ENCODE results near the gene CDC42BPA. TPM values are rescaled to one million over a fixed set of nuclear protein-coding genes. Genes with fewer than 3 reads are reported as not detected.
"Not testable (repeated sequence)": the region's sequence is repeated elsewhere in the genome, so short reads cannot be mapped to it uniquely, and the experiment has no call there.

CDC42BPA gene
- polyA plus RNA-seq, 3 donors = 0.20 to 0.45 (median 0.39) TPM

DNA sequence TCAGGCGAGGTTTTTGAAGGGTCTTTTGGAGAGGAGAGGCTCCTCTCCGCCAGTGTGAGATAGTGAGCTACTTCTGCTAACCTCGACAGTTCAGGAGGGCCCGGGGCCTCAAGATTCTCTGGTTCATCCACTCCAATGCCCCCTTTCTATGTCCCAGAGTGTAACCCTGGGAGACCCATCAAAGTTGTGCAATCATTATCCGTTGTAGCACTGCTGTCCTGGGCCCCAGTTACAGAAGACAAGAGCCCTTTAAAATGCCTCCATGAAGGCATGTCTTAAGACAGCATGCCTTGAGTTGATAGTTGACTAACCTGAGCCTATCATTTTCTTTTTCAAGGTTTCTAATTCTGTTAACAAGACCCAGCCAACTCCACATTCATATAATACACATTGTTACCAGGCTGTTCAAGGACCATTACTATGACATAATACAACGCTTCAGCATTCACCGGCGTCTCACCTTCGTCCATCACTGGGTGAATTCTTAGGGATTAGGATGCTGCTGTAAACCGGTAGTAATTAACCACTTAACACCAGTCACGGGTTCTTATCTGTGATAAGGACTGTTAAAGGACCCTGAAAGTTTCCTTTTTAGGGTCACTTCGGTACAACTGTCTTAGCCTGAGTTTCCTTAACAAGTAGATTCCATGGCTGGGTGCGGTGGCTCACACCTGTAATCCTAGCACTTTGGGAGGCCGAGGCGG lies 37.4 kb upstream of the CDC42BPA start:
- no peaks in the 10 kb centered on the region for H3K36me3 ChIP-seq (replicated peaks in 1 of 2; ENCODE audit: control insufficient read depth in 1 of 2, insufficient read depth in 2 of 2, low read length in 2 of 2)
- WGBS (ENCODE audit: insufficient coverage) = 96% methylated on average over 8 of the region's 15 CpGs
- H3K27ac ChIP-seq (ENCODE audit: low read depth in 1 of 2, low read length in 2 of 2) = no peak overlapping the region
- Mint-ChIP-seq H3K27ac (no peak overlapping the region), H3K27me3 (ENCODE audit: low read depth in 3 of 3) (peaks cover 0 to 1% (median 0%) of the 10 kb centered on the region in 3 donors), H3K4me1 (no peaks in the 10 kb centered on the region), H3K36me3 (no peaks in the 10 kb centered on the region), H3K9me3 (peaks cover 0 to 2% (median 0%) of the 10 kb centered on the region in 7 donors), H3K4me3 (no peak overlapping the region)
- intact Hi-C loops (cut with micrococcal nuclease) = no loop called here
- no peaks in the 10 kb centered on the region for H3K79me2 ChIP-seq (ENCODE audit: insufficient read depth, low read length)
- no peak overlapping the region for H3K9ac ChIP-seq (ENCODE audit: insufficient read depth, low read length, poor library complexity, severe bottlenecking)
- H3K9me3 ChIP-seq (replicated peaks in 1 of 2; ENCODE audit: control insufficient read depth in 1 of 2, insufficient read depth in 1 of 2, low read length in 2 of 2) = no peaks in the 10 kb centered on the region
- H3K27me3 ChIP-seq (ENCODE audit: control insufficient read depth in 2 of 2, insufficient read depth in 2 of 2, low read length in 2 of 2) = no peaks in the 10 kb centered on the region
- H3K4me3 ChIP-seq (replicated peaks in 1 of 3; ENCODE audit: low read depth in 2 of 3, low read length in 3 of 3) = no peak overlapping the region
- no peaks in the 10 kb centered on the region for H4K20me1 ChIP-seq (ENCODE audit: insufficient read depth, low read length)
- H3K4me1 ChIP-seq (ENCODE audit: control insufficient read depth in 1 of 2, insufficient read depth in 2 of 2, low read length in 2 of 2) = no peaks in the 10 kb centered on the region
- DNase-seq = no peak
- H2AFZ ChIP-seq (ENCODE audit: insufficient read depth, low read depth, low read length, poor library complexity, severe bottlenecking) = no peak overlapping the region
- TF ChIP-seq, protein P1, sequence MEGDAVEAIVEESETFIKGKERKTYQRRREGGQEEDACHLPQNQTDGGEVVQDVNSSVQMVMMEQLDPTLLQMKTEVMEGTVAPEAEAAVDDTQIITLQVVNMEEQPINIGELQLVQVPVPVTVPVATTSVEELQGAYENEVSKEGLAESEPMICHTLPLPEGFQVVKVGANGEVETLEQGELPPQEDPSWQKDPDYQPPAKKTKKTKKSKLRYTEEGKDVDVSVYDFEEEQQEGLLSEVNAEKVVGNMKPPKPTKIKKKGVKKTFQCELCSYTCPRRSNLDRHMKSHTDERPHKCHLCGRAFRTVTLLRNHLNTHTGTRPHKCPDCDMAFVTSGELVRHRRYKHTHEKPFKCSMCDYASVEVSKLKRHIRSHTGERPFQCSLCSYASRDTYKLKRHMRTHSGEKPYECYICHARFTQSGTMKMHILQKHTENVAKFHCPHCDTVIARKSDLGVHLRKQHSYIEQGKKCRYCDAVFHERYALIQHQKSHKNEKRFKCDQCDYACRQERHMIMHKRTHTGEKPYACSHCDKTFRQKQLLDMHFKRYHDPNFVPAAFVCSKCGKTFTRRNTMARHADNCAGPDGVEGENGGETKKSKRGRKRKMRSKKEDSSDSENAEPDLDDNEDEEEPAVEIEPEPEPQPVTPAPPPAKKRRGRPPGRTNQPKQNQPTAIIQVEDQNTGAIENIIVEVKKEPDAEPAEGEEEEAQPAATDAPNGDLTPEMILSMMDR (IDR thresholded peaks at IDR 0.05) = no peak
- no peak overlapping the region for H3K4me2 ChIP-seq (replicated peaks; ENCODE audit: extremely low read depth, low read length, poor library complexity, severe bottlenecking)

- intact Hi-C loops (cut with micrococcal nuclease) = no loop called here
- H3K9me3 Mint-ChIP-seq = peaks cover 0 to 5% (median 0%) of the 10 kb centered on the region in 7 donors
- H3K4me3 Mint-ChIP-seq = peak overlapping the region in 1 of 2 donors; percentile 13
- H3K27ac ChIP-seq (ENCODE audit: low read depth in 1 of 2, low read length in 2 of 2) = no peak overlapping the region
- 80% methylated on average over 1 of the region's 4 CpGs for WGBS (ENCODE audit: insufficient coverage)
- no peak for DNase-seq
- no peaks in the 10 kb centered on the region for H3K4me1 ChIP-seq (ENCODE audit: control insufficient read depth in 1 of 2, insufficient read depth in 2 of 2, low read length in 2 of 2)
- H3K9ac ChIP-seq (ENCODE audit: insufficient read depth, low read length, poor library complexity, severe bottlenecking) = no peak overlapping the region
- no peaks in the 10 kb centered on the region for H3K4me1 Mint-ChIP-seq
- H3K27me3 Mint-ChIP-seq (ENCODE audit: low read depth in 3 of 3) = peaks cover 0 to 1% (median 0%) of the 10 kb centered on the region in 3 donors
- no peak overlapping the region for H3K4me2 ChIP-seq (replicated peaks; ENCODE audit: extremely low read depth, low read length, poor library complexity, severe bottlenecking)
- H3K4me3 ChIP-seq (replicated peaks in 1 of 3; ENCODE audit: low read depth in 2 of 3, low read length in 3 of 3) = no peak overlapping the region
- no peaks in the 10 kb centered on the region for H3K9me3 ChIP-seq (replicated peaks in 1 of 2; ENCODE audit: control insufficient read depth in 1 of 2, insufficient read depth in 1 of 2, low read length in 2 of 2)
- H3K27ac Mint-ChIP-seq = no peak overlapping the region
- H3K36me3 Mint-ChIP-seq = no peaks in the 10 kb centered on the region
- no peaks in the 10 kb centered on the region for H3K79me2 ChIP-seq (ENCODE audit: insufficient read depth, low read length)
- TF ChIP-seq, protein P1 (IDR thresholded peaks at IDR 0.05) = no peak
- no peaks in the 10 kb centered on the region for H3K27me3 ChIP-seq (ENCODE audit: control insufficient read depth in 2 of 2, insufficient read depth in 2 of 2, low read length in 2 of 2)
- H4K20me1 ChIP-seq (ENCODE audit: insufficient read depth, low read length) = no peaks in the 10 kb centered on the region
- H2AFZ ChIP-seq (ENCODE audit: insufficient read depth, low read depth, low read length, poor library complexity, severe bottlenecking) = no peak overlapping the region
- H3K36me3 ChIP-seq (replicated peaks in 1 of 2; ENCODE audit: control insufficient read depth in 1 of 2, insufficient read depth in 2 of 2, low read length in 2 of 2) = no peaks in the 10 kb centered on the region
Measured at GRCh38 chr1:227353186-227353585, 34.9 kb upstream of the CDC42BPA start.

DNA sequence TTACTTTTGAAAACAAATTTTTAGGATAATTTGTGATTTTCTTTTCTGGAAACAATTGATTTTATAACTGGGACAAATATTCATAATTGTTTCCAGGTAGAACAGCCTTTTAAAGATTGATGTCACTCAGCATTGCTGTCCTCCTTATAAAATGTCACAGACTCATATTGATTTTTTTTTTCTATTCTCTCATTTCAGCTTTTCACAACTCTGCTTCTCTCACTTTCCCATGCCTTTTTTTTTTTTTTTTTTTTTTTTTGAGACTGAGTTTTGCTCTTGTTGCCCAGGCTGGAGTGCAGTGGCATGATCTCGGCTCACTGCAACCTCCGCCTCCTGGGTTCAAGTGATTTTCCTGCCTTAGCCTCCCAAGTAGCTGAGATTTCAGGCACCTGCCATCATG lies 33.9 kb upstream of the CDC42BPA start:
- H3K4me2 ChIP-seq (replicated peaks; ENCODE audit: extremely low read depth, low read length, poor library complexity, severe bottlenecking); H3K27ac ChIP-seq (ENCODE audit: low read depth in 1 of 2, low read length in 2 of 2); H3K9me3 Mint-ChIP-seq; H3K4me1 ChIP-seq (ENCODE audit: control insufficient read depth in 1 of 2, insufficient read depth in 2 of 2, low read length in 2 of 2); H3K4me3 Mint-ChIP-seq; H3K79me2 ChIP-seq (ENCODE audit: insufficient read depth, low read length); H3K9me3 ChIP-seq (replicated peaks in 1 of 2; ENCODE audit: control insufficient read depth in 1 of 2, insufficient read depth in 1 of 2, low read length in 2 of 2); H3K27me3 Mint-ChIP-seq (ENCODE audit: low read depth in 3 of 3); H3K27ac Mint-ChIP-seq; H3K9ac ChIP-seq (ENCODE audit: insufficient read depth, low read length, poor library complexity, severe bottlenecking); H3K4me3 ChIP-seq (replicated peaks in 1 of 3; ENCODE audit: low read depth in 2 of 3, low read length in 3 of 3); H4K20me1 ChIP-seq (ENCODE audit: insufficient read depth, low read length); DNase-seq; H3K36me3 Mint-ChIP-seq; H3K36me3 ChIP-seq (replicated peaks in 1 of 2; ENCODE audit: control insufficient read depth in 1 of 2, insufficient read depth in 2 of 2, low read length in 2 of 2); H3K27me3 ChIP-seq (ENCODE audit: control insufficient read depth in 2 of 2, insufficient read depth in 2 of 2, low read length in 2 of 2); intact Hi-C loops (cut with micrococcal nuclease); H3K4me1 Mint-ChIP-seq; H2AFZ ChIP-seq (ENCODE audit: insufficient read depth, low read depth, low read length, poor library complexity, severe bottlenecking): not testable (repeated sequence)
- WGBS (ENCODE audit: insufficient coverage) = 100% methylated on average over 2 of the region's 2 CpGs
